ENCODE measurements around the gene KRTCAP2.

KRTCAP2 gene

DNA sequence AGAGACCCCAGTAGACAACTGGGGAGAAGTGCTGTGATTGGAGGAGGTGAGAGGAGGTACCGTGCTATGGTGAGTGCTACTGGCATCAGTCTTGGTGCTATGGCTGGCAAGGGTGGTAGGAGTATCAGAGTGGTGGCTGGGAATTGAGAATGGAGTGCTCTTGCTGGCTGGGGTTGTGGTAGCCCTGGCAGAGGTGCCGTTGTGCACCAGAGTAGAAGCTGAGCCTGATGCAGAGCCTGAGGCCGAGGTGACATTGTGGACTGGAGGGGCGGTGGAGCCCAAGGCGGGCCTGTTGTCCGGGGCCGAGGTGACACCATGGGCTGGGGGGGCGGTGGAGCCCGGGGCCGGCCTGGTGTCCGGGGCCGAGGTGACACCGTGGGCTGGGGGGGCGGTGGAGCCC, 15.2 kb upstream of the KRTCAP2 start:
- no peak overlapping the region for H3K27ac ChIP-seq (ENCODE audit: low read depth, low read length)

DNA sequence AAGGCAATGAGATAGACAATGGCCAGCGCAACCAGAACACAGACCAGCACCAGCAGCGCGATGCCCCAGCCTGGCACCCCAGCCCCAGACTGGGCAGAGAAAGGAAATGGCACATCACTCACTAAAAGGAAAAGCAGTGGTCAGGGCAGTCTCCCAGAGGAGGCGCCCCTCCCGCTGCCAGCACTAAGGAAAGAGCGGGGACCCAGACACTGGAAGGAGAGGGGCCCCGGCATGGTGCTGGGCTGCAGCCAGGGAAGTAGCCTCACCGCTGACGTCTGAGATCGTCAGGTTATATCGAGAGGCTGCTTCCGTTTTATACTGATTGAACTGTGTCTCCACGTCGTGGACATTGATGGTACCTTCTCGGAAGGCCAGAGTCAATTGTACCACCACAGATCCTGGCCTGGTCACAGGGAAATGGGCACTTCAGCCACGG, 14.4 kb upstream of the KRTCAP2 start:
- H3K36me3 ChIP-seq (ENCODE audit: control insufficient read depth, insufficient read depth, low read length): peaks cover 9% of the 10 kb centered on the region; the same call in 1 of the 2 replicates
- H3K27ac ChIP-seq (ENCODE audit: low read depth, low read length): no peak overlapping the region
- H3K27me3 ChIP-seq (ENCODE audit: control insufficient read depth, insufficient read depth, low read length): peaks cover 2% of the 10 kb centered on the region; the same call in 1 of the 2 replicates
- no peak overlapping the region for H3K9ac ChIP-seq (ENCODE audit: low read depth, low read length)
- H3K9me3 ChIP-seq (ENCODE audit: control insufficient read depth, insufficient read depth, low read length): no peaks in the 10 kb centered on the region
- H3K4me3 ChIP-seq (ENCODE audit: low read depth, low read length): no peak overlapping the region
- peaks cover 16% of the 10 kb centered on the region for H3K4me1 ChIP-seq (ENCODE audit: control insufficient read depth, insufficient read depth, low read length)

More for the DNA sequence above, 15.2 kb upstream of the KRTCAP2 start:
- H3K4me3 ChIP-seq (ENCODE audit: low read depth, low read length): no peak overlapping the region
- 0 out of 2 replicates have a peak, but pooled peaks cover 9% of the 10 kb centered on the region for H3K36me3 ChIP-seq (ENCODE audit: control insufficient read depth, insufficient read depth, low read length)
- H3K9me3 ChIP-seq (ENCODE audit: control insufficient read depth, insufficient read depth, low read length): no peaks in the 10 kb centered on the region
- H3K27me3 ChIP-seq (ENCODE audit: control insufficient read depth, insufficient read depth, low read length): peaks cover 3% of the 10 kb centered on the region; the same call in 1 of the 2 replicates
- H3K4me1 ChIP-seq (ENCODE audit: control insufficient read depth, insufficient read depth, low read length): peaks cover 18% of the 10 kb centered on the region
- no peak overlapping the region for H3K9ac ChIP-seq (ENCODE audit: low read depth, low read length)

DNA sequence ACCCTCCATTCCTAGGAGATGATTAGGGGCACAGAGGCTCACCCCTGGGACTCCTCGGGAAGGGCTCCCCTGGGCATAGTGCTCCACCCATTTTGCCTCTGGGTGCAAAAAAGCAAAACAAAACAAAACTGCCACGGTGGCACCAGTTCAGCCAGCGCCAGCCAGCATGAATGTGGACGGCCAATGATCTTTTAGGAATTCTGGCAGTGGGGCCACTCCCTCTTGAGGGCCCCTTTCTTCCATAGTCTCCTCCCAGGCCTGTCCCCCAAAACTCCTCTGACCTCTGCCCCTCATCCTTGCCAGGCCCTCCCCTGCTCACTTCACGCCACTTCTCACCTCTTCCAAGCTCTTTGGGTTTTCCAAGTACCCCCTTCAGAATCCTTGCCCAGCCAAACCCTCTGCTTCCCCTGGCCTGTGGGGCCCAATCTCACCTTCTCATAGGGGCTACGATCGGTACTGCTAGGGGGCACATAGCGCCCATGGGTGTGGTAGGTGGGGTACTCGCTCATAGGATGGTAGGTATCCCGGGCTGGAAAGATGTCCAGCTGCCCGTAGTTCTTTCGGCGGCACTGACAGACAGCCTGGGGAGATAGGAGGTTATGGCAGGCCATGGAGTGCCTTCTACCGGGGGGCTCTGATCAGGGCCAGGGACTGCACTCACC, 13.8 kb upstream of the KRTCAP2 start:
- H3K36me3 ChIP-seq (ENCODE audit: control insufficient read depth, insufficient read depth, low read length): peaks cover 14% of the 10 kb centered on the region; the same call in 1 of the 2 replicates
- H3K9me3 ChIP-seq (ENCODE audit: control insufficient read depth, insufficient read depth, low read length): no peaks in the 10 kb centered on the region
- peaks cover 14% of the 10 kb centered on the region for H3K4me1 ChIP-seq (ENCODE audit: control insufficient read depth, insufficient read depth, low read length)
- no peaks in the 10 kb centered on the region for H3K27me3 ChIP-seq (ENCODE audit: control insufficient read depth, insufficient read depth, low read length)
- no peak overlapping the region for H3K4me3 ChIP-seq (ENCODE audit: low read depth, low read length)
- H3K27ac ChIP-seq (ENCODE audit: low read depth, low read length): no peak overlapping the region
- no peak overlapping the region for H3K9ac ChIP-seq (ENCODE audit: low read depth, low read length)

DNA sequence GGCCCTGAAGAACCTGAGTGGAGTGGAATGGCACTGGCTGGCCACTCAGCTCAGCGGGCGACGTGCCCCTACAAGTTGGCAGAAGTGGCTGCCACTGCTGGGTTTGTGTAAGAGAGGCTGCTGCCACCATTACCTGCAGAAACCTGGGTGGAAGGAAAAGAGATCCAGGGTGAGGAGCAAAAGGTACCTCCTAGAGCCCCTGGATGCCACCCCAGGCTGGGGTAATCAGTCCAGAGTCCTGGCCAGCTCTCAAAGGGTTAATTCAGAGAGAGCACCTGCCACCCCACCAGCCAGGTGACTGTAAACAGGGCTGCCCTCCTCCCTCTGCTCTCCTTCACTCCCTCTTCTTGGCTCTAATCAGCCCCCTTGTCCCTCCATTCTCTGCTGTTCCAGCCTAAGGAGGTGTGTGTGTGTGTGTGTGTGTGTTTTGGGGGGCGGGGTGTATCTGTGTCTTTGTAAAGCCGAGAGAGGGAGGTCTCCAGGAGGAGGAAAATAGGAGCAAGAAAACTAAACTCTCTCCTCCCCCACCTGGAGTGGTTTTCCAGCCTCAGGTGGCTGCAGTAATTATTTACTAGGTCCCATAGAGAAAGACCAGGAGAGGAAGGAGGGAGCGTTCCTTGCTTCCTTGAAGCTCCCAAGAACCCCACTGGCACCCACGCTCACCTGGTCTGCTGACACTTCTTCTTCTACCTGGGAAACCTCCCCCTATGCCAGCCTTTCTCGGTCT, 13.1 kb upstream of the KRTCAP2 start:
- no peak overlapping the region for H3K27ac ChIP-seq (ENCODE audit: low read depth, low read length)
- no peaks in the 10 kb centered on the region for H3K9me3 ChIP-seq (ENCODE audit: control insufficient read depth, insufficient read depth, low read length)
- H3K4me1 ChIP-seq (ENCODE audit: control insufficient read depth, insufficient read depth, low read length): peaks cover 14% of the 10 kb centered on the region
- H3K9ac ChIP-seq (ENCODE audit: low read depth, low read length): no peak overlapping the region; the same call in 1 of the 2 replicates
- H3K36me3 ChIP-seq (ENCODE audit: control insufficient read depth, insufficient read depth, low read length): peaks cover 21% of the 10 kb centered on the region
- H3K27me3 ChIP-seq (ENCODE audit: control insufficient read depth, insufficient read depth, low read length): no peaks in the 10 kb centered on the region
- no peak overlapping the region for H3K4me3 ChIP-seq (ENCODE audit: low read depth, low read length)

DNA sequence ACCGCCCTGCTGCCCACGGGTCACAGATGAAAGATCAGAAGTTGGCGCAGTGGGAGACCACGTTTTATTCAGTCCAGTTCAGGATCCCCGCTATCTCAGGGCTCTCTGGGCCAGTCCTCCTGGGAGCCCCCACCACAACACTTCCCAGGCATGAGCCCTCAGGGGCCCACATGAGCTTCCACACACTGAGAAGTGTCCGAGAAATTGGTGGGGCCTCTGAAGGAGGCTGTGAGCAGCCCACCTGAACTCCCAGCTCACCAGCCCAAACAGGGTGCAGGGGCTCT, 12.6 kb upstream of the KRTCAP2 start:
- Histone ChIP-seq H3K27ac (ENCODE audit: low read depth, low read length) (no peak overlapping the region), H3K4me3 (ENCODE audit: low read depth, low read length) (no peak overlapping the region), H3K9me3 (ENCODE audit: control insufficient read depth, insufficient read depth, low read length) (no peaks in the 10 kb centered on the region), H3K36me3 (ENCODE audit: control insufficient read depth, insufficient read depth, low read length) (peaks cover 23% of the 10 kb centered on the region), H3K9ac (ENCODE audit: low read depth, low read length) (no peak overlapping the region), H3K4me1 (ENCODE audit: control insufficient read depth, insufficient read depth, low read length) (peaks cover 14% of the 10 kb centered on the region), H3K27me3 (ENCODE audit: control insufficient read depth, insufficient read depth, low read length) (no peaks in the 10 kb centered on the region)

DNA sequence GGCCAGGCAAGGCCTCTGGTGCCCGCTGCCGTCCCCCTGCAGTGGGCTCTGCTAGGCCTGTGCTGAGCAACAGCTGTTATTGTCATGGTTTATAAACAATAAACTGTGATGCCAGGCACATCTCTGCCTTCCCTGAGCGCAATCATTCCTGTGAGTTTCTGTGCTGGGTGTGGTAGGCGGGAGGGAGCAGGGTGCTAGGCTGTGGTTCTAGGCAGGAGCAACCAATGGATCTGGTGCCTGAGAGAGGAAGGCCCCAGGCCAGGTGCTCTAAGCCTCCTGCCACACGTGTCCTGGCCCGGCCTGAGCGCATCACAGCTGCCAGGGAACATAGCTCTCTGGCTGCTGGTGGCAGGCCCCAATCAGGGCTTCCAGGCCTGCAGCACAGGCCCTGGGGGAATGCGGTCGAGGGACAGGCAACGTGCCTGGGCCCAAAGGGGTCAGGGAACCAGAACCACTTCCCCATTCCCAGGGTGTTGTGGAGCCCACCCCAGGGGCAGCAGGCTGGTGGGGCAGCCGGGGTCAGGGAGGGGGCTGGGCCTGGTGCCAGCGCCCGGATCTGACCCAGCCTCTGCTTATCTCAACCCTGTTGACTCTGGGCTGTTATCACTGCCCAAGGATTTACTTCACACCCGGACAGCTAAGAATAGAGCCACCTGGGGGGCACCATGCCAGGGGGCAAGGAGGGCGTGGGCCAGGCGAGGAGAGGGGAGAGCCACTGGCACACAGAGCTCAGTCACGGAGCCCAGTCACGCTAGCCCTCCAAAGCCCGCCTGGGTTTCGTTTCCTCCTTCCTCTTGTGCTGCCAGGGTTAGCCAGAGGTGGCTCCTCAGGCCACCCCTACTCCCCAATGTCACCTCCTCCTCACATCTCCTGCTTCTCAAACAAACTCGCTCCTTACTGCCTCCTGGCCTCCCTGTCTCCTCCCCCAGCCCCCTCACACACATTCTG, 12.0 kb upstream of the KRTCAP2 start:
- Histone ChIP-seq H3K27me3 (ENCODE audit: control insufficient read depth, insufficient read depth, low read length) (no peaks in the 10 kb centered on the region), H3K36me3 (ENCODE audit: control insufficient read depth, insufficient read depth, low read length) (peaks cover 24% of the 10 kb centered on the region), H3K9ac (ENCODE audit: low read depth, low read length) (no peak overlapping the region), H3K4me3 (ENCODE audit: low read depth, low read length) (no peak overlapping the region), H3K9me3 (ENCODE audit: control insufficient read depth, insufficient read depth, low read length) (no peaks in the 10 kb centered on the region), H3K27ac (ENCODE audit: low read depth, low read length) (no peak overlapping the region), H3K4me1 (ENCODE audit: control insufficient read depth, insufficient read depth, low read length) (peaks cover 14% of the 10 kb centered on the region)

DNA sequence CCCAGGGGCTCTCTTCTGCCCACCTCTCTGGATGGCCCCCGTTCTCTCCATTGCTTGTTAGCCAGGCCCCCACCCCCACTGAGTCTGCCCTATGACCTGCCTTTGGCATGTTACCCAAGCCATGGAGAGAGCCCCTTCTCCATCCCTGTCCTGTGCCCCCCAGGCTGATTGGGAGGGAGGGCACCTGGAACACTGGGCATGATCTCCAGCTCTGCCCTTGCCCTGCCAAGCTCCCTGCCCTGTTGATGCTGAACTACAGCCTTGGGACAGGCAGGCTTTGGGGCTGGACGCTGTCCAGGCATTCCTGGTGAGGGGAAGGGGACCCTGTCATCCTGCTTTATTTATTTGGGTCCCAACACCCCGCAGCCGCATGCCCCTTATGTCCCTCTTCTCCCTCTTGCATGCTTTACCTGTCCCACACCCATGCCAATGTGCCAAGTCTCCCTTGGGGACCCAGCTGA, 11.3 kb upstream of the KRTCAP2 start:
- Histone ChIP-seq H3K27ac (ENCODE audit: low read depth, low read length) (no peak overlapping the region), H3K36me3 (ENCODE audit: control insufficient read depth, insufficient read depth, low read length) (peaks cover 32% of the 10 kb centered on the region), H3K27me3 (ENCODE audit: control insufficient read depth, insufficient read depth, low read length) (no peaks in the 10 kb centered on the region), H3K4me3 (ENCODE audit: low read depth, low read length) (no peak overlapping the region), H3K9me3 (ENCODE audit: control insufficient read depth, insufficient read depth, low read length) (no peaks in the 10 kb centered on the region), H3K4me1 (ENCODE audit: control insufficient read depth, insufficient read depth, low read length) (peaks cover 14% of the 10 kb centered on the region), H3K9ac (ENCODE audit: low read depth, low read length) (no peak overlapping the region)

DNA sequence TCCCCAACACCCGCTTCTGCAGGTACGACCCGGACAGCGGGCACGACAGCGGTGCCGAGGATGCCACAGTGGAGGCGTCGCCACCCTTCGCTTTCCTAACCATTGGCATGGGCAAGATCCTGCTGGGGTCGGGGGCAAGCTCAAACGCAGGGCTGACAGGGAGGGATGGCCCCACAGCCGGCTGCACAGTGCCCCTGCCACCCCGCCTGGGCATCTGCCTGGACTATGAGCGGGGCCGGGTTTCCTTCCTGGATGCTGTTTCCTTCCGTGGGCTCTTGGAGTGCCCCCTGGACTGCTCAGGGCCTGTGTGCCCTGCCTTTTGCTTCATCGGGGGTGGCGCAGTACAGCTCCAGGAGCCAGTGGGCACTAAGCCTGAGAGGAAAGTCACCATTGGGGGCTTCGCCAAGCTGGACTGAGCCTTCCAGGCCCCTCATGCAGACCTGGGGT, 10.7 kb upstream of the KRTCAP2 start:
- Histone ChIP-seq H3K9ac (ENCODE audit: low read depth, low read length) (no peak overlapping the region), H3K4me1 (ENCODE audit: control insufficient read depth, insufficient read depth, low read length) (peaks cover 14% of the 10 kb centered on the region), H3K36me3 (ENCODE audit: control insufficient read depth, insufficient read depth, low read length) (peaks cover 38% of the 10 kb centered on the region), H3K27me3 (ENCODE audit: control insufficient read depth, insufficient read depth, low read length) (no peaks in the 10 kb centered on the region), H3K9me3 (ENCODE audit: control insufficient read depth, insufficient read depth, low read length) (no peaks in the 10 kb centered on the region), H3K4me3 (ENCODE audit: low read depth, low read length) (no peak overlapping the region), H3K27ac (ENCODE audit: low read depth, low read length) (no peak overlapping the region)

DNA sequence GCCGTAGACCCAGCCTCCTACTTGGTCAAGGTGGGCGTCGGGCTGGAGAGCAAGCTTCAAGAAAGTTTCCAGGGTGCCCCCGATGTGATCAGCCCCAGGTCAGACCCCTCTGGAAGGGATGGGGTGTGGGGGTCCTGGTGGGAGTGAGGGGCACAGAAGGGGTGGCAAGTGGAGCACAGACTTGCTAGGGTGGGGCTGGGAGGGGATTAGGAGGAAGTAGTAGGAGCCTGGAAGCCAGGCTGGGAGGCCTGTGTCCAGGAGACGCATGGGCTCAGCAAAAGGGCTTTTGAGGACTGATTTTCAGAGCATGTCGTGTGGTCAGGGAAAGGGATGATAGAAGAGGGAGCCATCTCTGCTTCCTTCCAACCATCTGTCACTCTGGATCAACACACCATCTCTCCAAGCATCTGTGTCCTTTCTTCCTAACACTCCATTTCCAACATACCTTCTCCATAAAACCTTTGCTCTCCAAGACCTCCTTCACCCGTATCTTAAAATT, 9.0 kb upstream of the KRTCAP2 start:
- Histone ChIP-seq H3K9me3 (ENCODE audit: control insufficient read depth, insufficient read depth, low read length) (no peaks in the 10 kb centered on the region), H3K9ac (ENCODE audit: low read depth, low read length) (no peak overlapping the region), H3K36me3 (ENCODE audit: control insufficient read depth, insufficient read depth, low read length) (peaks cover 53% of the 10 kb centered on the region), H3K27ac (ENCODE audit: low read depth, low read length) (no peak overlapping the region), H3K27me3 (ENCODE audit: control insufficient read depth, insufficient read depth, low read length) (no peaks in the 10 kb centered on the region), H3K4me1 (ENCODE audit: control insufficient read depth, insufficient read depth, low read length) (peaks cover 14% of the 10 kb centered on the region), H3K4me3 (ENCODE audit: low read depth, low read length) (no peak overlapping the region)

DNA sequence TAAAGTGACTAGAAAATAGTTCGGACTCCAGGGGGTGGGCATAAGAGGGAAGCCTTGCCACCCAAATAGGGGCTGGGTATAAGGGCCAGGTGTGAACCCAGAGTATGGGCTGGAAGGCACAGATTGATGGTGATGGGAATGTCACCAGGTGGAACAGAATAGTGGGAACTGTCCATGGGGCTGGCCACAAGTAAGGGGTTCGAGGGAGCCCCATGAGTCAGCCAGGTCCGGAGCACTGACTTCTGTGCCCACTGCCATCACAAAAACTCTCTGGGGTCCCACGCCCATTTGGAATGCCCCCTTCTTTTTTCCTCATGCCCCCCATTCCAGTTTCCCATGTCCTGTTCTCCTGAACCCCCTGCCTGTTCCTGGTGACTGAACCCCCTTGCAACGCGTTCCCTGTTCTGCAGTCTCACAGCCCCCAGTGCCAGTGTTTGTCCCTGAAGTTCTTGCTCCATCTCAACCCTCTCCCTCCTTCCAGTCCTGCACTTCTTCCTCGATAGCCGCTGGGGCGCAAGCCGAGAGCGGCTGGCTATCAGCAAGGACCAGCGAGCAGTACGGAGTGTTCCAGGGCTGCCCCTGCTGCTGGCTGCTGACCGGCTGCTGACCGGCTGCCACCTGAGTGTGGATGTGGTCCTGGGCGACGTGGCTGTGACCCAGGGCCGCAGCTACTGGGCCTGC, 8.4 kb upstream of the KRTCAP2 start:
- H3K4me3 ChIP-seq (ENCODE audit: low read depth, low read length): no peak overlapping the region
- no peak overlapping the region for H3K9ac ChIP-seq (ENCODE audit: low read depth, low read length)
- H3K27me3 ChIP-seq (ENCODE audit: control insufficient read depth, insufficient read depth, low read length): no peaks in the 10 kb centered on the region
- peaks cover 10% of the 10 kb centered on the region for H3K4me1 ChIP-seq (ENCODE audit: control insufficient read depth, insufficient read depth, low read length)
- no peaks in the 10 kb centered on the region for H3K9me3 ChIP-seq (ENCODE audit: control insufficient read depth, insufficient read depth, low read length)
- H3K27ac ChIP-seq (ENCODE audit: low read depth, low read length): no peak overlapping the region
- peaks cover 58% of the 10 kb centered on the region for H3K36me3 ChIP-seq (ENCODE audit: control insufficient read depth, insufficient read depth, low read length)
